Gastrocnemius medialis (tissue), 4 donors: ENCODE measurements around the gene CDCA4. TPM values are rescaled to one million over a fixed set of nuclear protein-coding genes. Genes with fewer than 3 reads are reported as not detected.
"Not testable (repeated sequence)": the region's sequence is repeated elsewhere in the genome, so short reads cannot be mapped to it uniquely, and the experiment has no call there.

Source experiments
- ATAC-seq, 2 donors: fragments of 150-250 bp; one replicate each; pipeline ENCODE4 v1.9.1; 2016
- DNase-seq, 2 donors: peaks; one replicate each; pipeline ENCODE4 v3.0.0-alpha.2; 2019
- H3K27ac ChIP-seq, 4 donors: fragments of 200-600 bp; sonication (generic); 1 replicate in 1 of 4; 2 replicates in 3 of 4; pipeline ENCODE4 v1.5.1; 2016 to 2018; ENCODE audit warnings: mild to moderate bottlenecking in 2 of 4, moderate library complexity in 1 of 4
- H3K27me3 ChIP-seq, 3 donors: fragments of 200-600 bp; sonication (generic) in 2 of 3; 1 replicate in 1 of 3; 2 replicates in 2 of 3; pipeline versions ENCODE4 v1.5.1 to v1.6.0; 2016 to 2019; ENCODE audit warnings: mild to moderate bottlenecking in 1 of 3, moderate library complexity in 1 of 3
- H3K36me3 ChIP-seq, 2 donors: fragments of 200-600 bp; sonication (generic) in 1 of 2; one replicate each; pipeline ENCODE4 v1.5.1; 2017 to 2018
- H3K4me1 ChIP-seq, 2 donors: fragments of 200-600 bp; sonication (generic) in 1 of 2; one replicate each; pipeline ENCODE4 v1.5.1; 2016 to 2017; ENCODE audit warnings: mild to moderate bottlenecking in 2 of 2
- H3K4me3 ChIP-seq, 4 donors: fragments of 200-600 bp; sonication (generic) in 3 of 4; 1 replicate in 1 of 4; 2 replicates in 3 of 4; pipeline ENCODE4 v1.5.1; 2016 to 2019; ENCODE audit warnings: mild to moderate bottlenecking in 2 of 4
- H3K9me3 ChIP-seq, 3 donors: fragments of 200-600 bp; sonication (generic) in 2 of 3; 1 replicate in 1 of 3; 2 replicates in 2 of 3; pipeline ENCODE4 v1.5.1; 2016 to 2019
- CTCF ChIP-seq, 5 experiments: fragments of 450-650 bp in 3 of 5; fragments of 200-600 bp in 2 of 5; sonication (generic) in 2 of 5; IDR thresholded peaks in 4 of 5; conservative IDR thresholded peaks in 1 of 5; 1 replicate in 4 of 5; 2 replicates in 1 of 5; pipeline ENCODE4 v1.5.1; 2016 to 2019; ENCODE audit warnings: antibody characterized with exemption in 5 of 5, mild to moderate bottlenecking in 3 of 5, moderate library complexity in 3 of 5
- POLR2A ChIP-seq, 2 donors: fragments of 450-650 bp; IDR thresholded peaks; one replicate each; pipeline ENCODE4 v1.6.1; 2017; ENCODE audit warnings: antibody characterized with exemption in 2 of 2, mild to moderate bottlenecking in 2 of 2, moderate library complexity in 2 of 2
- in situ Hi-C, 4 donors: fragments of 200-750 bp; cut with MboI; loops; one replicate each; pipeline versions ENCODE4 v1.15.0 to v1.8.0; 2017; ENCODE audit warnings: low sequenced_read_pairs in 4 of 4
- intact Hi-C: fragments of 100-400 bp; cut with DNase I; formaldehyde crosslinking; loops from one replicate; pipeline ENCODE4 v1.15.1; 2023; ENCODE audit warnings: low total_unique reads
- total RNA-seq, 4 donors: library from RNA; depleted of rRNA; stranded (reverse); fragments of >200 nt; gene quantifications; one replicate each; pipeline versions ENCODE4 v1.1.0 to v1.2.3, GENCODE V29; 2016

CDCA4 gene
- total RNA-seq, 4 donors from 2014 or later: 0.71 to 2.2 (median 1.8) TPM

DNA sequence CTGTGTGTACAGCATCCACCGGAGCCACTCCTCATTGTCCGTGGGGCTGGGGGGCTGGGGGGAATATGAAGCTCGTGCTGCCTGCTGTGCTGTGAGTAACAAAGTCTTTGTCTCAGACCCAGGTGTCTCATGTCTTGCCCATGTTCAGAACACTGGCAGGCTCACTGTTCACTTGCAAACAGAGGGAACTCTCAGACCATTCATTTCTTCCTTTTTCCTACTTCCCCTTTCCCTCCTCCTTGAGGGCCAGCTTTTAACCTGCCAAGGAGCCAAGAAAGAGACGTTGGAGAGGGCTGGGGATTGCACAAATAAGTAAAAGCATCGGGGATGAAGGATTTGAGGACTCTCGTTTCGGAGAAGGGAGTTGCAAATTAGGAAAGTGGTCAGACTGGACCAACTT lies 22.8 kb upstream of the CDCA4 start:
- Histone ChIP-seq H3K4me3 (no peak overlapping the region), H3K9me3 (no peaks in the 10 kb centered on the region), H3K27me3 (peaks cover 0 to 5% (median 0%) of the 10 kb centered on the region in 3 donors), H3K36me3 (no peaks in the 10 kb centered on the region), H3K4me1 (no peaks in the 10 kb centered on the region), H3K27ac (no peak overlapping the region)
- intact Hi-C loops (no loop called here), in situ Hi-C loops (loop anchor here in 1 of 4 donors (5.0 kb wide), 1 partner anchor 61 kb away; no protein-coding TSS in a partner anchor)
- DNase-seq: no peak
- TF ChIP-seq POLR2A (IDR thresholded peaks at IDR 0.05) (no peak), CTCF (IDR thresholded peaks at IDR 0.05 in 4 of 5, conservative IDR thresholded peaks at IDR 0.05 in 1 of 5) (no peak)
- ATAC-seq: no peak

DNA sequence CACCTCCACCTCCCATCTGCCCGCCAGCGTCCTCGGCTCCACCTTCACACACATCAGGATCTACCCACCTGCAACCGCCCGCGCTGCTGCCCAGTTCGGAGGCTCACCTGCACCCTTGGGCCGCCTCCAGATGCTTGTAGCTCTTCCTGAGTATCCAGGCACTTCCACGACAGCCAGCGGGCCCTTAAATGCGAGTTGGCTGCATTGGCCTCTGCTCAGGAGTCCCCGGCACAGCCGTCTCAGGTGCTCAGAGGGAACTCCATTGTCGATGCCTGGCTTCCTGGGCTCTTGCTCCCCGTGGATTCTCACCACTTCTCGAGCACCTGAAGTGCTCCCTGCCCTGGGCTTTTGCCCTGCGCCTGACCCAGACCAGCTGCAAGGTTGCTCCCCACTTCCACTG lies 21.9 kb upstream of the CDCA4 start:
- H3K4me3 ChIP-seq: no peak overlapping the region
- H3K36me3 ChIP-seq: no peaks in the 10 kb centered on the region
- H3K27me3 ChIP-seq: peaks cover 0 to 5% (median 0%) of the 10 kb centered on the region in 3 donors
- no peak for DNase-seq
- ATAC-seq: no peak
- no peaks in the 10 kb centered on the region for H3K9me3 ChIP-seq
- intact Hi-C loops (no loop called here), in situ Hi-C loops (loop anchor here in 1 of 4 donors (5.0 kb wide), 1 partner anchor 61 kb away; no protein-coding TSS in a partner anchor)
- TF ChIP-seq POLR2A (IDR thresholded peaks at IDR 0.05): no peak
- no peak for TF ChIP-seq CTCF (IDR thresholded peaks at IDR 0.05 in 4 of 5, conservative IDR thresholded peaks at IDR 0.05 in 1 of 5)
- H3K27ac ChIP-seq: no peak overlapping the region
- no peaks in the 10 kb centered on the region for H3K4me1 ChIP-seq

DNA sequence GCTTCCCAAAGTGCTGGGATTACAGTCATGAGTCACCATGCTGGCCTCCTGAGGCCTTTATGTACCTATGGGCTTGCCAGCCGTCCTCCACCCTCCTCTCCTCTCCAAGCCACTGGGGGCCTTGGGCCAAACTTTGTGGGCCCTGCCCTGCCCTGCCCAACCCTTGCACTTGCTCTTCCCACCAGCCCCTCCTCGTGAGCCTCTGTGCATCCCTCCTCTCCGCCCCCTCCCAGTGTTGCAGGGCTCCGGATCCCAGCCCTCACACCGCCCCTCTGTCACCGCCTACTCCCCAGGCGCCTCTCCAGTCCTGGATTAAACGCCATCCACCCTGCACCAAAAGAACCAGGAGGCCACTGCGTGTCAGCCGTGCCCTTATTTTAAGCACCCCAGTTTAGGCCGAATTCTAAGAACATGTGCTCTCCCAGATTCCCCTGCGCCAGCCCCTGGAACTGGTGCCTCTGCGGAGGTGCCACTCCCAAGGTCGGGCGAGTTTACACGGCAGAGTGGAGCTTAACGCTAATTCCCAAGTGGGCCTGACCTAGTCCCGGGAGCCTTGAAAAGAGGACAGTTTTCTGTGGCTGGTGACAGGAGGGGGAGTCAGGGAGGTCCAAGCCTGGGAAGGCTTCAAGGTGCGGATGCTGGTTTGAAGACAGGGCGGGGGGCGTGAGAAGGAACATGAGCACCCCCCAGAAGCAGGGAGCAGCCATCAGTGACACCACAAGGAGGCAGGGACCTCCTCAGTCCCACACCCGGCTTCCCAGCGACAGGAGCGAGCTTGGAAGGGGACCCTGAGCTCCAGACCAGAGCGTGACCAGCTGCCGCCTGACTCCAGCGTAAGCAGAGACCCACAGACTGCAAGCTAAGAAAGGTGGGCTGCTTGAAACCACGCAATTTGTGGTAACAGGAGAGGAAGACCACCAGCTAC lies 21.2 kb upstream of the CDCA4 start:
- Histone ChIP-seq H3K4me3 (no peak overlapping the region), H3K27me3 (peaks cover 0 to 5% (median 0%) of the 10 kb centered on the region in 3 donors), H3K9me3 (no peaks in the 10 kb centered on the region), H3K36me3 (no peaks in the 10 kb centered on the region), H3K4me1 (no peaks in the 10 kb centered on the region), H3K27ac (no peak overlapping the region)
- ATAC-seq (no peak), DNase-seq (no peak)
- in situ Hi-C loops (loop anchor here in 1 of 4 donors (5.0 kb wide), 1 partner anchor 60 kb away; no protein-coding TSS in a partner anchor), intact Hi-C loops (no loop called here)
- no peak for TF ChIP-seq POLR2A (IDR thresholded peaks at IDR 0.05)
- no peak for TF ChIP-seq CTCF (IDR thresholded peaks at IDR 0.05 in 4 of 5, conservative IDR thresholded peaks at IDR 0.05 in 1 of 5)

- Histone ChIP-seq H3K9me3 (no peaks in the 10 kb centered on the region), H3K4me1 (no peaks in the 10 kb centered on the region), H3K27me3 (peaks cover 1 to 4% (median 2%) of the 10 kb centered on the region in 3 donors), H3K36me3 (no peaks in the 10 kb centered on the region), H3K4me3 (no peak overlapping the region), H3K27ac (no peak overlapping the region)
- intact Hi-C loops: no loop called here
- no peak for DNase-seq
- ATAC-seq: no peak
- no peak for TF ChIP-seq POLR2A (IDR thresholded peaks at IDR 0.05)
- no peak for TF ChIP-seq CTCF (IDR thresholded peaks at IDR 0.05 in 4 of 5, conservative IDR thresholded peaks at IDR 0.05 in 1 of 5)
- in situ Hi-C loops: loop anchor here in 1 of 4 donors (5.0 kb wide), 1 partner anchor 57 kb away; no protein-coding TSS in a partner anchor
These were observed 18.7 kb upstream of the CDCA4 start for GRCh38 chr14:105039458-105040205.

DNA sequence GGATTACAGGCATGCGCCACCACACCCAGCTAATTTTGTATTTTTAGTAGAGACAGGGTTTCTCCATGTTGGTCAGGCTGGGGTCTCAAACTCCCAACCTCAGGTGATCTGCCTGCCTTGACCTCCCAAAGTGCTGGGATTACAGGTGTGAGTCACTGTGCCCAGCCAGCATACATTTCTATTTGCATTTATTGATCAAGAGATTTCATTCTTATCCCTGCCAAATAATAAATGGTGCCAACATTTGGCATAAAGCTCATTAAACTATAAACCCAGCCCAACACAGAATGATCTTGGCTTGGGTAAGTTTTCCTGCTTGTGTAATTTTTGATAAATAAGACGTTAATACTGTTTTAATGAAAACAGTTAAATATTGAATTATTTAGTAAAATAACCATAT lies 14.7 kb upstream of the CDCA4 start:
- H3K27ac ChIP-seq, ATAC-seq, H3K4me3 ChIP-seq, in situ Hi-C loops, intact Hi-C loops, H3K9me3 ChIP-seq, H3K36me3 ChIP-seq, DNase-seq, H3K4me1 ChIP-seq: not testable (repeated sequence)
- H3K27me3 ChIP-seq: peaks cover 4 to 25% (median 23%) of the 10 kb centered on the region in 3 donors
